Spinal cord (tissue), 10 donors: ENCODE data around the gene GABRR2. TPM values are rescaled to one million over a fixed set of nuclear protein-coding genes. Genes with fewer than 3 reads are reported as not detected.
A peak's percentile ranks its signal among the peaks of the same experiment; 100 is the strongest.
"Not testable (repeated sequence)": the region's sequence is repeated elsewhere in the genome, so short reads cannot be mapped to it uniquely, and the experiment has no call there.

ENCODE experiments used
- DNase-seq, 6 donors: peaks; one replicate each; pipeline versions ENCODE4 v3.0.0 to v3.0.0-alpha.2; 2013 to 2015; ENCODE audit warnings: low spot score in 6 of 6, low read depth in 4 of 6
- H3K27ac ChIP-seq: one replicate; pipeline ENCODE4 v1.5.1; 2013; ENCODE audit warnings: low read depth, low read length, control low read depth
- H3K27me3 ChIP-seq: one replicate; pipeline ENCODE4 v1.6.1; 2013; ENCODE audit warnings: low read length; ENCODE audit not compliant: control insufficient read depth, insufficient read depth
- H3K36me3 ChIP-seq: one replicate; pipeline ENCODE4 v1.6.1; 2013; ENCODE audit warnings: low read length; ENCODE audit not compliant: control insufficient read depth, insufficient read depth
- H3K4me1 ChIP-seq: one replicate; pipeline ENCODE4 v1.6.1; 2013; ENCODE audit warnings: low read length; ENCODE audit not compliant: control insufficient read depth, insufficient read depth
- H3K4me3 ChIP-seq: one replicate; pipeline ENCODE4 v1.5.1; 2013; ENCODE audit warnings: low read depth, low read length, control low read depth
- H3K9me3 ChIP-seq: one replicate; pipeline ENCODE4 v1.6.1; 2013; ENCODE audit warnings: low read length; ENCODE audit not compliant: control insufficient read depth, insufficient read depth
- WGBS: methylation state at CpG from one replicate; pipeline ENCODE4 v1.1.5; 2013; ENCODE audit warnings: missing lambda C conversion rate; ENCODE audit not compliant: insufficient coverage; 5-methylcytosine and 5-hydroxymethylcytosine counted together
- polyA plus RNA-seq, 2 donors: library from polyadenylated mRNA; unstranded; fragments of 120-200 nt; gene quantifications; one replicate each; pipeline ENCODE4 v1.2.1, GENCODE V29; 2013; ENCODE audit not compliant: insufficient read length in 2 of 2
- total RNA-seq, 2 donors: library from RNA; depleted of rRNA in 1 of 2; stranded (reverse); fragments of 120-200 nt in 1 of 2; fragments of >200 nt in 1 of 2; gene quantifications; one replicate each; pipeline versions ENCODE4 v1.2.3 to v1.2.4, GENCODE V29; 2013 to 2014
- donor health status: healthy.

Gene GABRR2
- total and polyA plus RNA-seq, 4 donors: 0.39 to 0.89 (median 0.56) TPM

- Histone ChIP-seq H3K27ac (peak overlapping the region; percentile 86), H3K9me3 (no peaks in the 10 kb centered on the region), H3K27me3 (no peaks in the 10 kb centered on the region), H3K36me3 (no peaks in the 10 kb centered on the region), H3K4me1 (peaks cover 29% of the 10 kb centered on the region), H3K4me3 (peak overlapping the region; percentile 12)
- DNase-seq: peak; percentile 55 to 91 (median 62)
- 33% methylated on average over 8 of the region's 9 CpGs for WGBS
Observed at GRCh38 chr6:89311853-89312531, 3.1 kb downstream of the GABRR2 start.

- Histone ChIP-seq H3K4me3 (peak overlapping the region; percentile 12), H3K27me3 (no peaks in the 10 kb centered on the region), H3K36me3 (no peaks in the 10 kb centered on the region), H3K9me3 (no peaks in the 10 kb centered on the region), H3K4me1 (peaks cover 29% of the 10 kb centered on the region), H3K27ac (peak overlapping the region; percentile 86)
- WGBS: 42% methylated on average over 5 of the region's 5 CpGs
- no peak for DNase-seq
Observed at GRCh38 chr6:89311530-89311852, 3.6 kb downstream of the GABRR2 start.

GRCh38 chr6:89310929-89311328, 4.2 kb downstream of the GABRR2 start:
- DNase-seq: no peak
- Histone ChIP-seq H3K9me3 (no peaks in the 10 kb centered on the region), H3K27ac (no peak overlapping the region), H3K27me3 (no peaks in the 10 kb centered on the region), H3K4me1 (peaks cover 29% of the 10 kb centered on the region), H3K36me3 (no peaks in the 10 kb centered on the region), H3K4me3 (no peak overlapping the region)
- WGBS: 76% methylated on average over 7 of the region's 11 CpGs

- no peak overlapping the region for H3K4me3 ChIP-seq
- H3K4me1 ChIP-seq: peaks cover 29% of the 10 kb centered on the region
- no peaks in the 10 kb centered on the region for H3K27me3 ChIP-seq
- 84% methylated on average over 7 of the region's 9 CpGs for WGBS
- H3K36me3 ChIP-seq: no peaks in the 10 kb centered on the region
- no peak overlapping the region for H3K27ac ChIP-seq
- H3K9me3 ChIP-seq: no peaks in the 10 kb centered on the region
- DNase-seq: no peak
Observed at GRCh38 chr6:89308525-89309395, 6.3 kb downstream of the GABRR2 start.

- not testable (repeated sequence) for H3K27ac ChIP-seq, H3K9me3 ChIP-seq, H3K4me3 ChIP-seq, H3K27me3 ChIP-seq, H3K4me1 ChIP-seq, DNase-seq, H3K36me3 ChIP-seq
- no CpG with 5 or more reads among the region's 3 CpGs for WGBS
Observed at GRCh38 chr6:89304517-89304916, 10.6 kb downstream of the GABRR2 start.

- no peak overlapping the region for H3K4me3 ChIP-seq
- no peaks in the 10 kb centered on the region for H3K36me3 ChIP-seq
- H3K4me1 ChIP-seq: peaks cover 8% of the 10 kb centered on the region
- 89% methylated on average over 8 of the region's 10 CpGs for WGBS
- H3K9me3 ChIP-seq: peaks cover 3% of the 10 kb centered on the region
- no peak overlapping the region for H3K27ac ChIP-seq
- no peaks in the 10 kb centered on the region for H3K27me3 ChIP-seq
- no peak for DNase-seq
Observed at GRCh38 chr6:89302936-89303335, 12.2 kb downstream of the GABRR2 start.

GRCh38 chr6:89302195-89302770, 12.8 kb downstream of the GABRR2 start:
- H3K27me3 ChIP-seq: no peaks in the 10 kb centered on the region
- no peak overlapping the region for H3K4me3 ChIP-seq
- H3K36me3 ChIP-seq: no peaks in the 10 kb centered on the region
- no peak overlapping the region for H3K27ac ChIP-seq
- H3K9me3 ChIP-seq: peaks cover 3% of the 10 kb centered on the region
- WGBS: 90% methylated on average over 22 of the region's 22 CpGs
- no peak for DNase-seq
- peaks cover 8% of the 10 kb centered on the region for H3K4me1 ChIP-seq

- Histone ChIP-seq H3K9me3 (peaks cover 3% of the 10 kb centered on the region), H3K27me3 (no peaks in the 10 kb centered on the region), H3K4me3 (no peak overlapping the region), H3K4me1 (peaks cover 8% of the 10 kb centered on the region), H3K27ac (no peak overlapping the region), H3K36me3 (no peaks in the 10 kb centered on the region)
- WGBS: 93% methylated on average over 25 of the region's 25 CpGs
- no peak for DNase-seq
Observed at GRCh38 chr6:89301586-89302194, 13.4 kb downstream of the GABRR2 start.

- no peak overlapping the region for H3K27ac ChIP-seq
- peaks cover 3% of the 10 kb centered on the region for H3K9me3 ChIP-seq
- no peak for DNase-seq
- H3K27me3 ChIP-seq: no peaks in the 10 kb centered on the region
- peaks cover 8% of the 10 kb centered on the region for H3K4me1 ChIP-seq
- 80% methylated on average over 3 of the region's 7 CpGs for WGBS
- H3K36me3 ChIP-seq: no peaks in the 10 kb centered on the region
- H3K4me3 ChIP-seq: no peak overlapping the region
Observed at GRCh38 chr6:89299466-89299850, 15.6 kb downstream of the GABRR2 start.
